ENCODE measurements around the gene MAP4K4.

Gene MAP4K4

GRCh38 chr2:101697124-101698013 lies at the start of gene MAP4K4:
Gene MAP4K4, plus strand, starts transcription at chr2:101697707. Its CDS starts 374 bp downstream, at chr2:101698081.
- in situ Hi-C loops (cut with HindIII; ENCODE audit: low sequenced_read_pairs) = no loop called here

- in situ Hi-C loops (cut with HindIII; ENCODE audit: low sequenced_read_pairs) = no loop called here
Measured at GRCh38 chr2:101653469-101653868, 44.0 kb upstream of the MAP4K4 start.

- in situ Hi-C loops (cut with HindIII; ENCODE audit: low sequenced_read_pairs) = no loop called here
Measured at GRCh38 chr2:101655702-101656422, 41.6 kb upstream of the MAP4K4 start.

- in situ Hi-C loops (cut with HindIII; ENCODE audit: low sequenced_read_pairs) = no loop called here
Measured at GRCh38 chr2:101657787-101658186, 39.7 kb upstream of the MAP4K4 start.

GRCh38 chr2:101658387-101658786 lies 39.1 kb upstream of the MAP4K4 start:
- in situ Hi-C loops (cut with HindIII; ENCODE audit: low sequenced_read_pairs) = no loop called here

GRCh38 chr2:101665312-101665711 lies 32.2 kb upstream of the MAP4K4 start:
- in situ Hi-C loops (cut with HindIII; ENCODE audit: low sequenced_read_pairs) = loop anchor here (5.0 kb wide), 1 partner anchor 33 kb away; no protein-coding TSS in a partner anchor

- in situ Hi-C loops (cut with HindIII; ENCODE audit: low sequenced_read_pairs) = loop anchor here (5.0 kb wide), 1 partner anchor 36 kb away; no protein-coding TSS in a partner anchor
Measured at GRCh38 chr2:101667823-101668222, 29.7 kb upstream of the MAP4K4 start.

- in situ Hi-C loops (cut with HindIII; ENCODE audit: low sequenced_read_pairs) = loop anchor here (5.0 kb wide), 1 partner anchor 75 kb away; no protein-coding TSS in a partner anchor
Measured at GRCh38 chr2:101672047-101672446, 25.5 kb upstream of the MAP4K4 start.

- in situ Hi-C loops (cut with HindIII; ENCODE audit: low sequenced_read_pairs) = loop anchor here (5.0 kb wide), 1 partner anchor 77 kb away; no protein-coding TSS in a partner anchor
Measured at GRCh38 chr2:101673920-101674319, 23.6 kb upstream of the MAP4K4 start.

GRCh38 chr2:101675512-101675911 lies 22.0 kb upstream of the MAP4K4 start:
- in situ Hi-C loops (cut with HindIII; ENCODE audit: low sequenced_read_pairs) = no loop called here

GRCh38 chr2:101676674-101677073 lies 20.8 kb upstream of the MAP4K4 start:
- in situ Hi-C loops (cut with HindIII; ENCODE audit: low sequenced_read_pairs) = no loop called here

GRCh38 chr2:101677658-101678057 lies 19.8 kb upstream of the MAP4K4 start:
- in situ Hi-C loops (cut with HindIII; ENCODE audit: low sequenced_read_pairs) = no loop called here

GRCh38 chr2:101678379-101678778 lies 19.1 kb upstream of the MAP4K4 start:
- in situ Hi-C loops (cut with HindIII; ENCODE audit: low sequenced_read_pairs) = no loop called here

GRCh38 chr2:101679037-101679726 lies 18.3 kb upstream of the MAP4K4 start:
- in situ Hi-C loops (cut with HindIII; ENCODE audit: low sequenced_read_pairs) = no loop called here

- in situ Hi-C loops (cut with HindIII; ENCODE audit: low sequenced_read_pairs) = no loop called here
Measured at GRCh38 chr2:101679801-101680487, 17.6 kb upstream of the MAP4K4 start.

- in situ Hi-C loops (cut with HindIII; ENCODE audit: low sequenced_read_pairs) = no loop called here
Measured at GRCh38 chr2:101682311-101682710, 15.2 kb upstream of the MAP4K4 start.

- in situ Hi-C loops (cut with HindIII; ENCODE audit: low sequenced_read_pairs) = no loop called here
Measured at GRCh38 chr2:101684313-101684712, 13.2 kb upstream of the MAP4K4 start.

- in situ Hi-C loops (cut with HindIII; ENCODE audit: low sequenced_read_pairs) = no loop called here
Measured at GRCh38 chr2:101688261-101688660, 9.2 kb upstream of the MAP4K4 start.

GRCh38 chr2:101689114-101689825 lies 8.2 kb upstream of the MAP4K4 start:
- in situ Hi-C loops (cut with HindIII; ENCODE audit: low sequenced_read_pairs) = no loop called here

Data from endothelial cell of hepatic sinusoid (primary cell).